ACHN (cell line): ENCODE measurements around the gene NHS.
"Not testable (repeated sequence)": the region's sequence is repeated elsewhere in the genome, so short reads cannot be mapped to it uniquely, and the experiment has no call there.

Source experiments
- DNase-seq: peaks from one replicate; pipeline ENCODE4 v3.0.0-alpha.2; 2015
- in situ Hi-C: cut with HindIII; loops from 2 replicates; pipeline ENCODE4 v1.10.0; 2017; ENCODE audit warnings: low sequenced_read_pairs, low pct_ligation_motif_present, low pct_unique_long_range_greater_than_20kb

NHS gene

DNA sequence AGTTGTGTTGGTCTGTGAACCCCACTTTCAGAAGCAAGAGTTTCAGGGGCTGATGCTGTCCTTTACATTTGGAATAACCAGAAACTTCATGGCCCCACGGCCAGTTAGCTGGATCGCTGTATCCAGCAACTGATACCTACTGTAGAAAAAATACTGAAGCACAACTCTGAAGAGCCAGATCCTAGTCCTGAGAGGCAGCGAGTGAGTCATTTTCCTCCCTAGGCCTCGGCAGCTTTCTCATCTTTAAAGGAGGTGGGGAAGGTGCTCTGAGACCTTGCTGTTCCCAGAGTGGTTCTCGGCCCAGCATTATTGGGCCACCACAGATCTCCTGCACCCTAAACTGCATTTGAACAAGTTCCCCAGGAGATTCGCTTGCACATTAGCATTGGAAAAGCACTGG lies 63.2 kb downstream of the NHS start:
- no peak for DNase-seq
- in situ Hi-C loops, result no loop called here

DNA sequence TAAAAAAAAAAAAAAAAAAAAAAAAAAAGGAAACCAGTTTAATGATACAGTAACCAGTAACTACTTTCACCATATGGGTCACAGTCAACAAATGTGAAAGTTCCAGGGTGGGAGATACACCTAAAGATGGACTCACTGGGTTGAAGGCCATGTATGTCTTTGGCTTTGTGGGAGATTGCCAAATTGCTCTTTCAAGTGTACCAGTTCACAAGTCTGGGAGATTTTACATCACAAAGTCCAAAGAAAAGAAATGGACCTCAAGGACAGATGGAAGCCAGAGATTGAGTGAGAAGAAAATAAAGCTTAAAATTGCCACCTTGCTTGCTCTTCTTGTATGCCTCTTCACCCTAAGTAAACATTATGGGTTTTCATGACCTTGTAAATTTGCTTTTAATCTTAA lies 65.3 kb downstream of the NHS start:
- in situ Hi-C loops, result no loop called here
- DNase-seq, result no peak

DNA sequence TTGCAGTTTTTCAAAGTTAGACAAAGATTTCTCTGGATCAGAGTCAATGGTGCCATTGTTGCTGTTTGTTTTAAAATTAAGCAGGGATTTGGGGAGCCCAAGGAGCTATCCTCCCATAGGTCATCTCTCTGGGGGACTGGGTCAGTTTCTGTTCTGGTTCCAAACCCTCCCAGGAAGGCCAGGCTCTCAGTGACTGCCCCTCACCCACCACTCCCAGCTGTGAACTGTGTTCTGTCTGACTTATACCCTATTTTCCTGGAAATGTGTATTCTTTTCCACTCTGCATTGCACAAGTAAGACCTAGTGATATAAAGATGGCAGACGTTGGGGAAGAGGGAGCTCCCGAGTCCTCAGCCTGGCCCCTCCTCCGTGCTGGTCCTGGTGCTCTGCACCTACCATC lies 65.8 kb downstream of the NHS start:
- DNase-seq, result no peak
- in situ Hi-C loops, result no loop called here

DNA sequence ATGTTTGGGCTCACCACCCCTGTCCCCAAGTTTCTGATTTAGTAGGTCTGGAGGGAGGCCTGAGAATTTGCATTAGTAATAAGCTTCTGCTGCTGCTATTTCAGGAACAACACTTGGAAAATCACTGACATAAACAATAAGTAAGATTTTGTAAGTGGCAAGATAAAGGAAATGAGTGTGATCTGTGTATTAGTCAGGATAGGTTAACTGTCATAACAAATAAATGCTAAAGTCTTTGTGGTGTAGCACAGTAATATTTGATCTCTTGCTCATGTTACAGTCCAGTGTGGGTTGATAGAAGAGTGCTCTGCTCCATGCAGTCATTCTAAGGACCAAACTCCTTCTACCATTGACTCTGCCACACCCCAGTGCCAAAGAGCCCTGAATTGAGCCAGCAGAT lies 67.0 kb downstream of the NHS start:
- DNase-seq, result no peak
- in situ Hi-C loops, result no loop called here

DNA sequence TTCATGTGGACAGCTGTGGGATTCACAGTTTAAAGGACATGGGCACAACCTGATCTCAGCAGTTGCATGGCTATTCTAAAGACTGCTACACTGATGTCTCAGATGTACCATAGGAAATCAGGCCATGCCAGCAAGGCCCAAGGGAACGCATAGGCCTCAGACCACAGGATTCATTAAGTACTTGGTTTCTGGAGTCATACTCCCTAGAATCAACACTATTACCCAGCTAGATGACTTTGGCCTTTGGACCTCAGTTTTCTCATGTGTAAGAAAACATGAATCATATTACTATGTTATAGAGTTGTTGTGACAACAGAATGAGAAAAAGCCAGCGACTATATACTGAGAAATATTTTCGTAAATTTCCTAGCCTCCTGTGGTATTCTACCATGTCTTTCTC lies 67.9 kb downstream of the NHS start:
- in situ Hi-C loops, result no loop called here
- DNase-seq, result no peak

DNA sequence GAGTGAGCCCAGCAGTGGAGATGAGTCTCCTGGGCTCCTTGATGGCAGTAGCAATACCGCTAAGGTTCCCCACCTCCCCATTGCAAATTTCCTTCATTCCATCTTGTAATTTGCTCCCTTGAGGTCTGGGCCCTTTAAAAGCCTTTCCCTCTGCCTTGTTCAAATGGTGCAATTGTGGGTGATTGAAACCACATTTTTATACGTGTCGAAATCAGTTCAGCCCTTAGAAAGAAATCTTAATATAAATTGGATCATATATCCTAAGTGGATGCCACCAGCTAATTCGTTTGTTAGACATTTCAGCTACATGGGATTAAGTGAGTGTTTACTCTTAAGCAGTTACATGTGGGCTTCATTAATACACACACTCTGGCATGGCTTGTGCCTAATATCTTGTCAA lies 68.6 kb downstream of the NHS start:
- in situ Hi-C loops, result no loop called here
- DNase-seq, result no peak

DNA sequence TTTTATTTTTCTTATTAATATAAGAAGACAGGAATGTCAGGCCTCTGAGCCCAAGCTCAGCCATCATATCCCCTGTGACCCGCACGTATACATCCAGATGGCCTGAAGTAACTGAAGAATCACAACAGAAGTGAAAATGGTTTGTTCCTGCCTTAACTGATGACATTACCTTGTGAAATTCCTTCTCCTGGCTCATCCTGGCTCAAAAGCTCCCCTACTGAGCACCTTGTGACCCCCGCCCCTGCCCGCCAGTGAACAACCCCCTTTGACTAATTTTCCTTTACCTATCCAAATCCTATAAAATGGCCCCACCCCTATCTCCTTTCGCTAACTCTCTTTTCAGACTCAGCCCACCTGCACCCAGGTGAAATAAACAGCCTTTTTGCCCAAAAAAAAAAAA lies 71.3 kb downstream of the NHS start:
- in situ Hi-C loops, DNase-seq: not testable (repeated sequence)

DNA sequence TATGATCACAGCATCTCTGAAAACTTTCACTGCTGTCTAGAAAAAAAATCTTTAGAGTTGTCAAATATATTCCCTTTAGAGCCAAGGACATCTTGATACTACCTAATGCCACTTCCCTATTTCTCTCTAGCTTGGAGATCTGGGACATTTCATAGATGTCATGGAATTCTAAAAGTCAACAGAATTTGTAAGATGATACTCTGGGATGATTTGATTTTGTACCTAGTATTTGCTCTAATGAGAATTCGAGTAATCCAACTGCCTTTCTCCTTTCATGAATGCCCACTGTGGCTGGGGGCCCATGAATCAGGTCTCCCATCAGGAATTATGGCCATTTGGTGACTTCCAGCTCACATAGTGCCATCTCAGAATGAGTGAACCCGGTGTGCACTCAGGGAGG lies 73.2 kb downstream of the NHS start:
- no peak for DNase-seq
- in situ Hi-C loops, result no loop called here

DNA sequence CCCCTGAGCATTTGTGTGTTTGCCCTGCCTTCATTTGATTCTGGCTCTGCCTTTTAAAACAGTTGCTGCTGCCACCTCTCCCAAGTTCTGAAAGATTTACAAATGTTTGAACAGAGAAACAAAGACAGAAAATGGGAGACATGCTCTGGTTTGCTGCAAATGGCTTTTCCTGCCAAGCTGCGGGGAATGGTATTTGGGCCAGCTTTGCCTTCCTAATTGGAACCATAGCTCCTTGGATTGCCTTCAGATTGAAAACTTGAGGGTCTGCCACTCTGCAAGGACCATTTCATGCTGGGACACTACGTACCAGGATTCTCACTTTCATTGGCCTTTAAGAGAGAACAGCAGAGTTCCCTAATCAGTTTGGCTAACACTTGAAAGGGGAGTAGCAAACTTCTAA lies 74.9 kb downstream of the NHS start:
- in situ Hi-C loops, result no loop called here
- DNase-seq, result no peak

DNA sequence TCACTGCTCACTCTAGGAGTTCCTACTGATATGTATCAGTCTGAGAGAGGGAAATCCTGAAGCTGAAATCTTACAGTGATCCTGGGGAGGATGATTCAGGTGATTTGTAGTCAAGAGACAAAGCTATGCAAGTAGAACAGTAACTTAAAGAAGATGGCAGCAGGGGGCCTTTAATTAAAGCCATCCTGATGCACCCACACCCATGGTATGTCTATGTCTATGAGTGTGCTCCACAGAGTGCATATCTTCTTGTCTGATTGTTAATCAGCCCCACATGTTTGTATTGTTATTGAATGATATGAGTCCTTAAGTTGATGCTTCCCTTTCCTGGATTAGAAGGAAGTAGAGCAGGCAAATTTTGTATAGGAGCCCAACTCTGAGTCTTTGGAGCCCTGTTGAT lies 78.8 kb downstream of the NHS start:
- in situ Hi-C loops, result no loop called here
- DNase-seq, result no peak

DNA sequence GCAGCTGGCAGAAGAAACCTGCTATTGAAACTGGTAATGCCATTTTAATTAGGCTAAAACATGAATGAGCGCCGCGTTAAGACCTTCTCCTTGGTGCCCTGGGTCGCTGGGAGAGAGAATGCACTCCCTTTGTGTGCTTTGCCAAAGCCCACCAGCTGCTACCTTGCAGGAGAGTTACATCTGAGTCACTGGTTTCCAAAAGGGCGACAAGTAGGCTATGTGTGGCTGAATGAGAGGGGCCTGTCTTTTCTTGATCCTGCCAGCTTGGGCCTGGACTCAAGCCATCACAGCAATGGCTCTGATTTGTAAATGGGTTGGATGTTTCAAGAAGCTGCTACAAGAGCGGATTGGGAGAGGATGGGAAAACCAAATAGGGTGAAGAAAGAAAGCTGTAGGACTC lies 81.5 kb downstream of the NHS start:
- no peak for DNase-seq
- in situ Hi-C loops, result no loop called here

DNA sequence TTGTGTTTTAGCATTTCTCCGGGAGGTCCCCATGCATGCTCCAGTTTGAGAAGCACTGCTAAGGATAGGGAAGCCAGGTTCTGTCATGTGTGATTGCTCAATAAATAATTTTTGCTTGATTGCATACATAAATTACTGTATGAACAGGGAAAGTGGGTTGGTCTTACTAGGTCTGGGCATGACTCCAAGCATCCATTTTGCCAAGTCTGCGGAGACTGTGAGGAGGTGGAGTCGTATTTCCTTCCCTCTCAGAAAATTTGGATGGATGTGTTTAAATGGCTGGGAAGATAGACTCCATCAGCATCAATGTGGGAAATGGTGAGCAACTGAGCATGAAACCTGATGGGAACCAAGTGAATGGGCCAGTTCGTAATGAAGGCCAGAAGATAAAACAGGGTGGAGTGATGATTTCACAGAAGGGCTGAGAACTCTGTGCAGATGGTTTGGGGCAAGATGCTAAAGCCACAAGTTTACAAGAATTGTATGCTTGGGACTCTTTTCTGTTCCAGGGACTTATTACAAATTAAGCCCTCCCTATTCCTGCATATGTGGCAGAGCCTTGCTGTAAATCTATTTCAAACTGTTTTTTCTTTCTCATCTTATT lies 84.1 kb downstream of the NHS start:
- DNase-seq, result no peak
- in situ Hi-C loops, result no loop called here

DNA sequence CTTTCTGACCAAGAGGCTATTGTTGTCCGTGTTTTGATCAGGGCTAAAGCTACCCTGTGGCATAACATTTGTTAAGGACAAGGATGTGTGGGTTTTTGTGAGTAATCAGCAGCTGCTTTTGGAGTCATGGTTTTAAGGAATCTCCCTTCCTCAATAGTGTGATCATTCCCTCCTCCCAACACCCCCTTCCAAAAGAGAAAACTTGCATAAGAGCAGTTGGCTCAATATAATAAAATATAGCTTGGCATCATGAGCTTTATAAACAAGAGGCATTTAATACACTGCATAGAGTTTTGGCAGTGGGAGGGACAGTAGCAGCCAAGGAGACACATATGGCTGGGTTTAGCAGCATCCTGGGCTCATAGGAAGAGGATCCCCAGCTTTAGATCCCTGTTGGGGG lies 84.7 kb downstream of the NHS start:
- in situ Hi-C loops, result no loop called here
- no peak for DNase-seq

DNA sequence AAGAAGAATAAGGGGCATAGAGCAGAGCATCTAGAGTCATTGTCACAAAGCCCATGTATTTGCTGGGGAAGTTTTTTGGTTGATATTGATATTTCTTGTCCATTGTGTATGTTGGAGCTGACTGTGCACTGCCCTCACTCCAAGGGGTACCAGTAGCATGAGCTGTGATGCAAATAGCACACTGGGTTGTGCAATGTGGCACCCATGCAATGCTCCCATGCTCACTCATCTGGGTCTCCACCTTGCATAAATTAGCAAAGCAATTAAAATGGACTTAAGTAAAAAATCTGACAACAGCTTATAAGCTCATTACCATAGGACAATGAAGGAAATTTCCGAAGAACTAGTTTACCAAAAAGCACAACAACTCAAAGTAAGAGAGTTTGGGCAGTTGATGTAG lies 87.9 kb downstream of the NHS start:
- no peak for DNase-seq
- in situ Hi-C loops, result no loop called here

DNA sequence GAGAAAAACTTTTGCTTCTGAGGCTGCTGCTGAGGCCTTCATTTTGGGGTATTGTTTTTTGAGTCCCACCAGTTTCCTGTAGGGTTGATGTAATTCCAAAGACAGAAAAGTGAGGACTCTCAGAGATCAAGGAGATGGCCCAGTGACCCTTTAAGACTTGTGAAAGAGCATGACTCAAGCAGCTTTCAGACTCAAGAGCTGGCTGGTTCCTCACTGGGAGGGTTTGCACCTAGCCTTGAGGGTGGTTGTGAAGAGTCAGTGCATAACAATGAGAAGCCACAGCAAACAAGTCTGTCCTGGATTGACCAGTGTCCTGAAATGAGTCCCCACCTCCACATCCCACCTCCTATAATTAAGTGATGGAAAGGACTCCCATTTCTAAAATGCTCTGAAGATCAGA lies 89.2 kb downstream of the NHS start:
- DNase-seq, result no peak
- in situ Hi-C loops, result no loop called here

DNA sequence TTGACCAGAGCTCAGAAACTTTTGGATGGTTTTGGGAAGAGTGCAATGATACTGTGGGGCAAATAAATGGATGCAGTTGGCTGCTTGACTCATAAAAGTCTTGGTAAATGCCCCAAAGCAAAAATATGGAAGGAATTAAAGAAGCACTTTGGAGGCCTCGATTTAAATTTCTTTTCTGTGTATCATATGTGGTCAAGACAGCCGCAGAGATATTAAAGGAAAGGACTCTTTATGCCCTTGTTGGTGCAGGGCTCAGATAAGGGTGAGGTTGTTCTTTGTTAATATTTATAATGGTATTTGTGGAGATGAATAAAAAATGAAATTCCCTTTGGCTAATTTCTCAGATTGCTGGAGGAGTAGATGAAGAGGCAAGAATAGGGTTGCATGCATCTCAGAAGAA lies 90.2 kb downstream of the NHS start:
- in situ Hi-C loops, result no loop called here
- no peak for DNase-seq

DNA sequence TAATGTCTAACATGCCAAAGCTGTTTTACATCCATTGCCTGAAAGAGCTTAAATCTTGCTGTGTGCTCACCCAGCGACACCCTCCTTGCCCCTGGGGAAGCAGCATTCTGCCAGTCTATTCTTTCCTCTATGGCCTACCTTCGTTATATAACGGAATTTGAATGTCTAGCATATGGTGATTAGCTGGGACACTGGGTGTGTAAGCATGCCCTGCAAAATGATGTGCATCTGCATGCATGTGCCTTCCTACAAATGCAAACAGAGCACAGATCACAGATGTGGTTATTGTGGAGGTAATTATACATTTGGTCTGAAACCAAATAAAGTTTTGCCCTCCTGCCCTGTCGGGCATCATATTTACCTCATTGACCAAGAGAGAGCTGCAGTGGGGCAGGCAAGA lies 90.8 kb downstream of the NHS start:
- no peak for DNase-seq
- in situ Hi-C loops, result no loop called here

DNA sequence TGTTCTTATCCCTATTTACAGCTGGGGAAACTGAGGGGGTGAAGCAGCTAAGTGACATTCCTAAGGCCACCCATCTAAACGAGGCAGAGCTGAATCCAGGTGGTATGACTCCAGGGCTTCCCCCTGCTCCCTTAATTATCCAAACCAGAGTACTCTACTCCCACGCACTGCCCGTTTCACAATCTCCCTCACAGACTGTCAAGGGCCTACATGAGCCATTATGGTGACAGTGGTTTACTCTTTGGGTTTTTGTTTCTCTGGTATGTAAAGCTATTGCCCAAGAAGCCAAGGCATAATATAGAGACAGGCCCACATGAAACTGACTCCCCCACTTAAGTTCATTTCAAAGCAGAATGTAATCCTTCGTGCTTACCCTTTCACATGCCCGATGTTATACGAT lies 95.1 kb downstream of the NHS start:
- in situ Hi-C loops, result no loop called here
- no peak for DNase-seq

DNA sequence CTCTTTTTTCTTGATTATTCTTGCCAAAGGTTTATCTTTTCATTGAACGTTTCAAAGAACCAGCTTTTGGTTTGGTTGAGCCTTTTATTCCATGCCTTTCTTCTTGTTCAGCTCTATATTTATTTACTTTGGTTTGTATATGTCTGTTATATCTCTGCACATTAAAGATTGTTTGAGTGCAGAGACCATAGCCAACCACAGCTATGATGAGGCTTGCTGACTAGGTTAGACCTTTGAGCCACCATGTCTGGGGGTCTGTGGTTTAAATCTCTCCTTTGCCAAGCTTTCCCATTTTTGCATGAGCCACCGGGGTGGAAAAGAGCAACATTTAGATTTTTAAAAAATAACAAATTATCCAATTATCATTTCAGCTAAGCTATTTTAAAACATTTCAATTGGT lies 96.1 kb downstream of the NHS start:
- no peak for DNase-seq
- in situ Hi-C loops, result no loop called here

DNA sequence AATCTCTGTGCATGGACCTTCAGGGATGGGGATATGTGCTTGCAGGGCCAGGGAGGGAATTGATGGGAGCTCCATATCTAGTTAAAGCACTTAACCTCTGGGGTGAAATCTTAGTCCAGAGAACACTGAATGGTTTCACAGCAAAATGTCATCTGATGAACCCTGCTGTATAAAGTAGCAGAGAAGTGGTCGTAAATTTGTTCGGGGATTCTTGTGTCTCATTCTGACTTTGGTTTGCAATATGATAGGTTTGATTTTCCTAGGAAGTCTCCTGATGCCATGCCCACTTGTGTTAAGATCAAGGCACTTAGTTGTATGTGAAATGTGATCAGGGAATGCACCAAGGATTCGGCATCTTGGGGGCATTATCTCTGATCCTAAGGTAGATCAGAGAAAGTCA lies 96.9 kb downstream of the NHS start:
- in situ Hi-C loops, result no loop called here
- no peak for DNase-seq

DNA sequence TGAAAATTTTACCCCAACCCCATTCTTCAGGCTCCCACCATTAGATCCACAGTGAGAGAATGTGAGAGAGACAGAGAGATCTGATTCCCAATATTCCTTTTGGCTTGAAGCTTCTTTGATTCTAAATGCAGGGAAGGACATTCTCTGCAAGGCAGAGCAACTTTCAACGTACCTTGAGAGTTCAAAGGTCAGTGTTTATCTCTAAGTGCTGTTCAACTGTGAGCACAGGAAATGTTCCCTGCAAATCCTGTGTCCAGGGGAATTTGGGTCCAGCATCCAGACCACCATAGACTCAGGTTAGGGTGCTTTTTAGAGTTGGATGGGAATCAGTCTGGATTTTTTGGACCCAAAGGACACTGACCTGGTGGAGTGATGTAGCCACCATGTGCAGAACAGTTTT lies 97.4 kb downstream of the NHS start:
- in situ Hi-C loops, result no loop called here
- no peak for DNase-seq
